ENCODE results near the gene PDSS2.
"Not testable (repeated sequence)": the region's sequence is repeated elsewhere in the genome, so short reads cannot be mapped to it uniquely, and the experiment has no call there.

Gene PDSS2

DNA sequence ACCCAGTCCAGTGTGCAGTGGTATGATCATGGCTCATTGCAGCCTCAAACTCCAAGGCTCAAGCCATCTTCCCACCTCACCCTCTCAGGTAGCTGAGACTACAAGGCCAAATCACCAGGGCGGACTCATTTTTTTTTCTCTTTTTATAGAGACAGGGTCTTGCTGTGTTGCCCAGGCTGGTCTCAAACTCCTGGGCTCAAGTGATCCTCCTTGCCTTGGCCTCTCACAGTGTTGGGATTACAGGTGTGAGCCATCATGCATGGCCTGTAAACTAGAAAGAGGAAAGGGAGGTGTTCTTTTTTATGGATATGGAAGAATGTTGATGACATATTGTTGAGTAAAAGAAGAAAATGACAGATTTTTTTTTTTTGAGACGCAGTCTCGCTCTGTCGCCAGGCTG is 339.0 kb downstream of the PDSS2 start:
- no peak for DNase-seq (ENCODE audit: low read depth in 2 of 2)

GRCh38 chr6:107118976-107119375 is 340.4 kb downstream of the PDSS2 start:
- DNase-seq (ENCODE audit: low read depth in 2 of 2): no peak

DNA sequence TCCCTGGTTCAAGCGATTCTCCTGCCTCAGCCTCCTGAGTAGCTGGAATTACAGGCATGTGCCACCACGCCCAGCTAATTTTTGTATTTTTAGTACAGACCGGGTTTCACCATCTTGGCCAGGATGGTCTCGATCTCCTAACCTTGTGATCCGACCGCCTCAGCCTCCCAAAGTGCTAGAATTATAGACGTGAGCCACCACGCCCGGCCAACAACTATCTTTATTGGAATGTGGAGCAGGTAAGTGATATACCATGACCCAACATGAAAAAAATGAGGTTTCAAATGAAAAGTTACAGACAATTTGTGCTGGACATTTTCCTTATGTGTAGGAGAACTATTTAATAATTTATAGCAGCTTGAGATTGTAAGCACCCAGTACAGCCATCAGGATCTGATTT is 340.8 kb downstream of the PDSS2 start:
- DNase-seq (ENCODE audit: low read depth in 2 of 2): not testable (repeated sequence)

DNA sequence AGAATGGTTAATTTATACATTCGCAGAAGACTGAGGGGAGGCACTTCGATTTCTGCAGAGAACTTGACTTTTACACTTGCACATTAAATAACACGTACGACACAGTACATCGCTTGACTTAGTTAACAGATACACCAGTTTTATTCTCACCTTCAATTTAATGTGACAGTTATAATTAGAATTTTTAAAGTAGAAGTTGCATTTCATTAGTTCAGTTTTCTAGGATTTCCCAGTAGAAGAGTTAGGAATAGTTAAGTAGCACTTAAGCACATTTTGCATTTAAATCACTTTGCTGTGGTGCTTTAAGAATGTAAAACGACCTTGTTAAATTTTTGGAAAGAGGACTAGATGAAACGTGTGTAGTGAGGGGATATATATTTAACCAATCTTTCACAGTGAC is 342.4 kb downstream of the PDSS2 start:
- no peak for DNase-seq (ENCODE audit: low read depth in 2 of 2)

- DNase-seq (ENCODE audit: low read depth in 2 of 2): no peak
Measured at GRCh38 chr6:107116328-107116892, 343.0 kb downstream of the PDSS2 start.

DNA sequence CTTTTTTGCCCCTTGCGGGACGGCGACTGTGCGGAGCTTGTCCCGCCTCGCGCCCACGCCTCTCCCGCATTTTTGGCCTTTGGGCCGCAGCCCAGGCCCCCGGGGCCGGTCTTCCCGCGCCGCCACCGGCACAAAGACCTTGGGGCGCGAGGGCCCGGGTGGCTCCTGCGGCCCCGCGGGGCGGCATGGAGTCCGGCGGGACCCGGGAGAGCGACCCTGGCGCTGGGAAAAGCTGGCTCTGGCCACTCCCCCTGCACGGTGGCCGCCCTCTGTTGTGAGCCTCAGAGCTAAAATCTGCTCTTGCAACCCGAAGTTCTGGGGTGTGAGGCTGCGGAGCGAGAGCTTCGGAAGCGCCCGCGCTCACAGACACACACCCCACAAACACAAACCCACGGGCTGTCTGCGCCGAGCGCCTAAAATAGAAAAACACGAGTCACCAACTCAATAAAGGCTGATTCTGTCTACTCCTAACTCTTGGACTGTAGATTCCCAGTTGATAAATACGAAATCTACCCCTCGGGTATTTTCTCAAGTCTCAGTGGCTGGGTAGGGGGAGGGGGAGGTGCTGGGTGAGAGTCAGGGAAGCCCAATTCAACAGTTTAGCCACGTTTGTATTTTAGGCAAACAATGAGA is 343.6 kb downstream of the PDSS2 start:
- DNase-seq (ENCODE audit: low read depth in 2 of 2): no peak

- peak in 1 of 2 donors; percentile 21 for DNase-seq (ENCODE audit: low read depth in 2 of 2)
Measured at GRCh38 chr6:107114926-107115694, 344.3 kb downstream of the PDSS2 start, which contains the start of gene BEND3. BEND3 (minus strand) TSS chr6:107115515; CDS start chr6:107099285, 16,230 bp downstream.

DNA sequence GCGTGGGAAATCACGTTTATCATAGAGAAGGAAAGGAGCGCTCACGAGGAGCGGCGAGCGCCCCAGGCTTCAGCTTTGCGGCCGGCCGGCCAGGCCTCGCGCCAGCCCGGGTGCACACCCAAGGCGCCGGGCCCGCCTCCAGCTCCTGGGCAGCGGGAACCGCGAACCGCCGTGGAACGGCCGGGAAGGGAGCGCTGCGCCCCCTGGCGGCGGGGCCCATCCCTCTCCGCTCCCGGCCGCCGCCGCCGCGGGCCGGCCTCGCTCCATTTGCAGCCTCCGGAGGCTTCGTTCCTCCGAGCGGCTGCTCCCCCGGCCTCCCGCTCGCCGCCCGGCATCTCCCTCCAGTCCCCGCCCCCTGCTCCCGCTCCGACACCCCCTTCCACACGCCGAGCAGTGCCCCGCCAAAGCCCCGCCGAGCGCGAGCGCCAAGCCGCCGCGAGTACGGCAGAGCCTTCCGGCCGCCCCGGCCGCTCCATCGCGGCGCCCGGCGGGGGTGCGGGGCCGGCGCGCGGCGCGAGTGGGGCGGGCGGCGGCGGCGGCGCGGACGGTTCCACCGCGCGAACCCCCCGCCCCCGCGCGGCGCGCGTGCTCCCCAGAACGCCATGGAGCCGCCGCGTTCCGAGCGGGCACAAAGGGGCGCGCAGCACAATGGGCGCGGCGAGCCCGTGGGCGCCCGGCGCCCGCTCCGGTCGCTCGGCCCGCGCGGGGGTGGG is 345.0 kb downstream of the PDSS2 start:
- DNase-seq (ENCODE audit: low read depth in 2 of 2): peak; percentile 40 to 53

- DNase-seq (ENCODE audit: low read depth in 2 of 2): no peak
Measured at GRCh38 chr6:107110200-107110599, 349.2 kb downstream of the PDSS2 start.

GRCh38 chr6:107108201-107108890 is 351.0 kb downstream of the PDSS2 start:
- no peak for DNase-seq (ENCODE audit: low read depth in 2 of 2)

GRCh38 chr6:107107791-107108190 is 351.6 kb downstream of the PDSS2 start:
- DNase-seq (ENCODE audit: low read depth in 2 of 2): no peak

GRCh38 chr6:107106165-107106564 is 353.2 kb downstream of the PDSS2 start:
- no peak for DNase-seq (ENCODE audit: low read depth in 2 of 2)

- no peak for DNase-seq (ENCODE audit: low read depth in 2 of 2)
Measured at GRCh38 chr6:107105511-107106116, 353.8 kb downstream of the PDSS2 start.

DNA sequence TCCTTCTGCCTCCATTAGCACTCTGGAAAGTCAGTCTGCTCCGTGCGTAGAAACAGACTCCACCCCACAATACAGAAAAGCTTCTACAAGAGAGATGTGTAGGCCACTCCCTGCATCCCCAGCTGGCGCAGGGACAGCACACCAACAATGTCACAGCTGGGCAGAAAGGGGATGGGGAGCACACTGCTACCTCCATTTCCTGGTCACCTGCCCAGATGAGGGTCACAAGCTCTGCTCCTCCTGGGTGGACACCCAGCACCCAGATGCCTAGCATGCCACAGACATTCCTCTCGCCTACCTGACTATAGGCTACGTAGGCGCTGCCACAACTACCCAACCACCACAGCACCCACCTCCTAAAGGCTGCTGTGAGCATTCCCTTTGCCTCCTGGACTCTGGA is 356.3 kb downstream of the PDSS2 start:
- DNase-seq (ENCODE audit: low read depth in 2 of 2): no peak

All from stimulated activated CD8-positive, alpha-beta memory T cell treated with anti-CD3 and anti-CD28 coated beads, Interleukin-2, amount 100 ng/mL, for 1 hour (primary cell).